IMR-90 (cell line): ENCODE data around the gene KRT78. TPM values are rescaled to one million over a fixed set of nuclear protein-coding genes. Genes with fewer than 3 reads are reported as not detected.

Source experiments
- ATAC-seq: fragments of 200-7000 bp; cut with Tn5 transposase; 2 replicates; pipeline ENCODE4 v1.9.1; 2020; ENCODE audit warnings: low read depth, mild to moderate bottlenecking, moderate library complexity
- BruUV-seq: library from RNA; stranded (reverse); fragments of 400-500 nt; replicated peaks from 2 replicates; lab custom pipeline; 2021; lab: Mats Ljungman, UMichigan
- CTCF ChIA-PET: fragments of 300-600 bp; formaldehyde crosslinking; extraction: SDS; loops from one replicate; lab custom pipeline; 2021; ENCODE audit warnings: antibody characterized with exemption; lab: Yijun Ruan, JAX
- POLR2A ChIA-PET: fragments of 300-600 bp; sonication (Branson Sonifier 250); formaldehyde crosslinking; loops from one replicate; lab custom pipeline; 2022; ENCODE audit warnings: antibody characterized with exemption; ENCODE audit not compliant: unreplicated experiment; lab: Charles Lee
- DNase-seq: peaks from one replicate; pipeline ENCODE4 v3.0.0; 2013
- H2AFZ ChIP-seq: replicated peaks from 2 replicates; pipeline ENCODE3; 2013; ENCODE audit warnings: low read length, mild to moderate bottlenecking; ENCODE audit not compliant: poor library complexity
- H2AK5ac ChIP-seq: 2 replicates; pipeline ENCODE4 v1.6.1; 2013; ENCODE audit warnings: low read depth, low read length, inconsistent platforms
- H2AK9ac ChIP-seq: replicated peaks from 2 replicates; pipeline ENCODE3; 2013; ENCODE audit warnings: mild to moderate bottlenecking, low read depth, low read length, moderate library complexity; ENCODE audit not compliant: poor library complexity
- H2BK120ac ChIP-seq: 2 replicates; pipeline ENCODE4 v1.6.1; 2013; ENCODE audit warnings: low read depth, low read length, inconsistent platforms
- H2BK15ac ChIP-seq: 3 replicates; pipeline ENCODE4 v1.6.1; 2013; ENCODE audit warnings: low read depth, low read length, inconsistent platforms
- H2BK20ac ChIP-seq: 2 replicates; pipeline ENCODE4 v1.6.1; 2013; ENCODE audit warnings: low read depth, mild to moderate bottlenecking, inconsistent platforms, low read length, moderate library complexity
- H2BK5ac ChIP-seq: 2 replicates; pipeline ENCODE4 v1.6.1; 2013; ENCODE audit warnings: mild to moderate bottlenecking, low read depth, low read length, inconsistent platforms; ENCODE audit not compliant: poor library complexity, severe bottlenecking
- H3K14ac ChIP-seq: replicated peaks from 2 replicates; pipeline ENCODE4 v1.6.1; 2013; ENCODE audit warnings: low read depth, low read length, inconsistent platforms
- H3K18ac ChIP-seq: 2 replicates; pipeline ENCODE4 v1.6.1; 2013; ENCODE audit warnings: low read depth, low read length, control low read depth
- H3K23ac ChIP-seq: 2 replicates; pipeline ENCODE4 v1.6.1; 2013; ENCODE audit warnings: low read depth, low read length, inconsistent platforms
- H3K27ac ChIP-seq: 2 replicates; pipeline ENCODE4 v1.5.1; 2013; ENCODE audit warnings: mild to moderate bottlenecking, control low read depth, low read length; ENCODE audit not compliant: insufficient read depth
- H3K27me3 ChIP-seq: 2 replicates; pipeline ENCODE4 v1.6.1; 2013; ENCODE audit warnings: low read length; ENCODE audit not compliant: control insufficient read depth, insufficient read depth
- H3K36me3 ChIP-seq: 2 replicates; pipeline ENCODE4 v1.6.1; 2013; ENCODE audit warnings: low read length, mixed read lengths; ENCODE audit not compliant: control insufficient read depth, insufficient read depth
- H3K4ac ChIP-seq: 2 replicates; pipeline ENCODE4 v1.6.1; 2013; ENCODE audit warnings: low read depth, low read length, inconsistent platforms
- H3K4me1 ChIP-seq: 2 replicates; pipeline ENCODE4 v1.6.1; 2013; ENCODE audit warnings: low read length, mixed read lengths; ENCODE audit not compliant: control insufficient read depth, insufficient read depth
- H3K4me2 ChIP-seq: 2 replicates; pipeline ENCODE4 v1.6.1; 2013; ENCODE audit warnings: low read depth, mild to moderate bottlenecking, control low read depth, low read length, moderate library complexity
- H3K4me3 ChIP-seq: 2 replicates; pipeline ENCODE4 v1.5.1; 2013; ENCODE audit warnings: low read depth, mild to moderate bottlenecking, control low read depth, low read length, moderate library complexity; ENCODE audit not compliant: insufficient read depth
- H3K56ac ChIP-seq: 2 replicates; pipeline ENCODE4 v1.6.1; 2013; ENCODE audit warnings: low read length, inconsistent platforms; ENCODE audit not compliant: insufficient read depth; ENCODE audit errors: extremely low read depth
- H3K79me1 ChIP-seq, 2 experiments: 2 replicates each; pipeline ENCODE4 v1.6.1; 2013; ENCODE audit warnings: low read length in 2 of 2, inconsistent platforms in 1 of 2, low read depth in 1 of 2
- H3K9ac ChIP-seq: 2 replicates; pipeline ENCODE4 v1.6.1; 2013; ENCODE audit warnings: low read depth, low read length, control low read depth
- H3K9me1 ChIP-seq: 2 replicates; pipeline ENCODE4 v1.6.1; 2013; ENCODE audit warnings: low read length, inconsistent platforms; ENCODE audit not compliant: insufficient read depth
- H3K9me3 ChIP-seq: 2 replicates; pipeline ENCODE4 v1.6.1; 2013; ENCODE audit warnings: low read length; ENCODE audit not compliant: control insufficient read depth, insufficient read depth
- H4K20me1 ChIP-seq: 2 replicates; pipeline ENCODE4 v1.6.1; 2013; ENCODE audit warnings: low read length, inconsistent platforms; ENCODE audit not compliant: insufficient read depth
- H4K5ac ChIP-seq: 2 replicates; pipeline ENCODE4 v1.6.1; 2013; ENCODE audit warnings: mild to moderate bottlenecking, low read depth, low read length, control low read depth
- H4K8ac ChIP-seq, 2 experiments: 2 replicates each; pipeline ENCODE4 v1.6.1; 2013; ENCODE audit warnings: low read depth in 2 of 2, low read length in 2 of 2, control low read depth in 1 of 2, inconsistent platforms in 1 of 2
- H4K91ac ChIP-seq: 2 replicates; pipeline ENCODE4 v1.6.1; 2013; ENCODE audit warnings: low read depth, low read length, inconsistent platforms; ENCODE audit not compliant: insufficient read depth
- BHLHE40 ChIP-seq: fragments of 150-350 bp; IDR thresholded peaks from 2 replicates; pipeline ENCODE4 v1.6.1; 2016; ENCODE audit warnings: mild to moderate bottlenecking, low read depth, low read length
- CEBPB ChIP-seq: IDR thresholded peaks from 2 replicates; pipeline ENCODE4 v1.6.1; 2012; ENCODE audit warnings: low read depth, low read length, improper control_type of control experiment
- CHD1 ChIP-seq: IDR thresholded peaks from 2 replicates; pipeline ENCODE4 v1.6.1; 2012; ENCODE audit warnings: low read depth, low read length, improper control_type of control experiment
- CTCF ChIP-seq: conservative IDR thresholded peaks from 2 replicates; pipeline ENCODE4 v1.5.1; 2012; ENCODE audit warnings: mild to moderate bottlenecking, low read depth, low read length, improper control_type of control experiment
- FOS ChIP-seq: fragments of 150-350 bp; IDR thresholded peaks from 2 replicates; pipeline ENCODE4 v1.6.1; 2016; ENCODE audit warnings: low read depth, low read length
- MAFK ChIP-seq: IDR thresholded peaks from 2 replicates; pipeline ENCODE4 v1.6.1; 2012; ENCODE audit warnings: low read depth, low read length, improper control_type of control experiment
- MAZ ChIP-seq: IDR thresholded peaks from 2 replicates; pipeline ENCODE4 v1.6.1; 2012; ENCODE audit warnings: low read depth, mild to moderate bottlenecking, low read length, improper control_type of control experiment, moderate library complexity, borderline replicate concordance
- MXI1 ChIP-seq: IDR thresholded peaks from 2 replicates; pipeline ENCODE4 v1.6.1; 2012; ENCODE audit warnings: low read depth, mild to moderate bottlenecking, low read length, moderate library complexity, borderline replicate concordance
- NFE2L2 ChIP-seq: fragments of 150-350 bp; IDR thresholded peaks from 2 replicates; pipeline ENCODE4 v1.6.1; 2016; ENCODE audit warnings: low read depth, mild to moderate bottlenecking, low read length
- POLR2A ChIP-seq: IDR thresholded peaks from 2 replicates; pipeline ENCODE4 v1.6.1; 2012; ENCODE audit warnings: mild to moderate bottlenecking, low read depth, low read length
- RCOR1 ChIP-seq: IDR thresholded peaks from 2 replicates; pipeline ENCODE4 v1.6.1; 2012; ENCODE audit warnings: mild to moderate bottlenecking, low read length, improper control_type of control experiment; ENCODE audit not compliant: insufficient replicate concordance
- RFX5 ChIP-seq: IDR thresholded peaks from 2 replicates; pipeline ENCODE4 v1.8.0; 2012; ENCODE audit warnings: low read depth, mild to moderate bottlenecking, low read length, moderate library complexity
- SMC3 ChIP-seq: fragments of 150-350 bp; IDR thresholded peaks from 2 replicates; pipeline ENCODE4 v1.6.1; 2016; ENCODE audit warnings: low read depth, mild to moderate bottlenecking, antibody characterized with exemption, low read length, moderate library complexity
- USF2 ChIP-seq: fragments of 150-350 bp; IDR thresholded peaks from 2 replicates; pipeline ENCODE4 v1.6.1; 2017; ENCODE audit warnings: mild to moderate bottlenecking, antibody characterized with exemption, low read length, low read depth
- WGBS, 2 experiments: methylation state at CpG; one replicate each; pipeline versions ENCODE4 v1.1.5 to v1.1.7; 2013; ENCODE audit warnings: missing lambda C conversion rate in 2 of 2; ENCODE audit not compliant: insufficient read length in 1 of 2; ENCODE audit errors: extremely low coverage in 2 of 2; 5-methylcytosine and 5-hydroxymethylcytosine counted together
- dilution Hi-C: fragments of 300-500 bp; cut with HindIII; formaldehyde crosslinking; loops from one replicate; pipeline ENCODE4 v1.14.3; 2018; ENCODE audit warnings: low sequenced_read_pairs; ENCODE audit not compliant: unreplicated experiment
- in situ Hi-C: fragments of 300-500 bp; cut with MboI; formaldehyde crosslinking; loops from 3 replicates; pipeline ENCODE4 v1.14.3; 2019; ENCODE audit warnings: low sequenced_read_pairs, inconsistent platforms, mixed read lengths
- intact Hi-C: fragments of 100-400 bp; cut with micrococcal nuclease; formaldehyde crosslinking; loops from 2 replicates; pipeline ENCODE4 v1.10.0; 2022
- polyA plus RNA-seq, 3 experiments: library from polyadenylated mRNA; depleted of rRNA; stranded (reverse); fragments of >200 nt; gene quantifications; 2 replicates each; pipeline ENCODE4 v1.2.3, GENCODE V29; 2012; ENCODE audit warnings: low replicate concordance in 1 of 3
- total RNA-seq: library from RNA; depleted of rRNA; stranded (reverse); fragments of >200 nt; gene quantifications from 2 replicates; pipeline ENCODE4 v1.2.3, GENCODE V29; 2012
- TF ChIP-seq, protein P1 (sequence below): fragments of 150-350 bp; IDR thresholded peaks from 2 replicates; pipeline ENCODE4 v1.6.1; 2016; ENCODE audit warnings: low read depth, mild to moderate bottlenecking, low read length, moderate library complexity, borderline replicate concordance

Gene KRT78
- total and polyA plus RNA-seq, 2 of the 4 experiments (the other 2 are of a cell fraction), result not detected

DNA sequence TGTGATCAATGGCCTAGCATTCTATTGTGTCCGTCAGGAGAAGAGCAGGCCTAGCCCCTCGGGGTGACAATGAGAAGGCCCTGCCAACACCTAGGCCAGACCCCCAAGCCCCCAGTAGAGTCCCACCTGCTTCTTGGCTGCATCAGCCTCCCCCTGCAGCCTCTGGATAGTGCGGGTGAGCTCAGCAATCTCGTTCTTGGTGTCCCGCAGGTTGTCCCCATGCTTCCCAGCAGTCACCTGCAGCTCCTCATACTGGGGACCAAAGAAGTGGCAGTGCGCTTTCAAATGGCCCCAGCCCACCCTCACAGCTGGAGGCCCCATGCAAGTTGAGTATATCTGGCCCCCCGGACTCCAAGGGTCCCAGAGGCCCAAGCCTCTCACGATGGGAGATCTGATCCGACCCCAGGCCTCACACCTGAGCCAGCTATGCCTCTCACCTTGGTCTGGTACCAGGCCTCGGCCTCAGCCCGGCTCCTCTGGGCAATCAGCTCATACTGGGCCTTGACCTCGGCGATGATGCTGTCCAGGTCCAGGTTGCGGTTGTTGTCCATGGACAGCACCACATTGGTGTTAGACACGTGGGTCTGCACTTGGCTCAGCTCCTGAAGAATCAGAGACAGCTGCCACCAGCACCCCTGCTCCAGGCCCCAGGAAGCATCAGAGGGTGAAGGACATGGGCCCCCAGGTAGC is 24.9 kb downstream of the KRT78 start:
- Histone ChIP-seq H3K4me1 (0 out of 2 replicates have a peak, but pooled peaks cover 2% of the 10 kb centered on the region), H2BK20ac (no peak overlapping the region), H3K18ac (no peak overlapping the region), H2BK5ac (no peak overlapping the region), H3K4me3 (no peak overlapping the region), H4K5ac (no peak overlapping the region), H2AFZ (no peak overlapping the region), H3K56ac (no peak overlapping the region), H2BK15ac (no peak overlapping the region), H3K4me2 (no peak overlapping the region), H2BK120ac (no peak overlapping the region), H2AK9ac (no peak overlapping the region), H3K9me3 (no peaks in the 10 kb centered on the region), H3K79me1 (no peaks in the 10 kb centered on the region), H4K20me1 (no peaks in the 10 kb centered on the region; the same call in 1 of the 2 replicates), H4K91ac (no peak overlapping the region), H3K9ac (no peak overlapping the region), H4K8ac (no peak overlapping the region), H3K14ac (no peak overlapping the region), H3K4ac (no peak overlapping the region), H3K23ac (no peak overlapping the region), H3K27ac (no peak overlapping the region), H3K9me1 (no peaks in the 10 kb centered on the region; the same call in 1 of the 2 replicates), H3K36me3 (no peaks in the 10 kb centered on the region), H2AK5ac (no peak overlapping the region), H3K27me3 (peaks cover 27% of the 10 kb centered on the region)
- WGBS, 2 experiments, result 90% methylated on average over 2 of the region's 15 CpGs; no CpG with 5 or more reads in 1 of the 2 experiments
- dilution Hi-C loops, result no loop called here
- TF ChIP-seq BHLHE40 (no peak), NFE2L2 (no peak), POLR2A (no peak), MAZ (no peak), RFX5 (no peak), RCOR1 (no peak), FOS (no peak), MXI1 (no peak), CHD1 (no peak), MAFK (no peak), USF2 (no peak), SMC3 (no peak), CTCF (no peak), CEBPB (no peak)
- TF ChIP-seq, protein P1, sequence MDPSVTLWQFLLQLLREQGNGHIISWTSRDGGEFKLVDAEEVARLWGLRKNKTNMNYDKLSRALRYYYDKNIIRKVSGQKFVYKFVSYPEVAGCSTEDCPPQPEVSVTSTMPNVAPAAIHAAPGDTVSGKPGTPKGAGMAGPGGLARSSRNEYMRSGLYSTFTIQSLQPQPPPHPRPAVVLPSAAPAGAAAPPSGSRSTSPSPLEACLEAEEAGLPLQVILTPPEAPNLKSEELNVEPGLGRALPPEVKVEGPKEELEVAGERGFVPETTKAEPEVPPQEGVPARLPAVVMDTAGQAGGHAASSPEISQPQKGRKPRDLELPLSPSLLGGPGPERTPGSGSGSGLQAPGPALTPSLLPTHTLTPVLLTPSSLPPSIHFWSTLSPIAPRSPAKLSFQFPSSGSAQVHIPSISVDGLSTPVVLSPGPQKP, result no peak
- ATAC-seq (no peak), DNase-seq (no peak)
- in situ Hi-C loops, result no loop called here
- ChIA-PET CTCF (no interaction called here), POLR2A (no interaction called here)
- BruUV-seq, result no TSS peak
- intact Hi-C loops, result no loop called here
